ENCODE data around the gene VEPH1.

DNA sequence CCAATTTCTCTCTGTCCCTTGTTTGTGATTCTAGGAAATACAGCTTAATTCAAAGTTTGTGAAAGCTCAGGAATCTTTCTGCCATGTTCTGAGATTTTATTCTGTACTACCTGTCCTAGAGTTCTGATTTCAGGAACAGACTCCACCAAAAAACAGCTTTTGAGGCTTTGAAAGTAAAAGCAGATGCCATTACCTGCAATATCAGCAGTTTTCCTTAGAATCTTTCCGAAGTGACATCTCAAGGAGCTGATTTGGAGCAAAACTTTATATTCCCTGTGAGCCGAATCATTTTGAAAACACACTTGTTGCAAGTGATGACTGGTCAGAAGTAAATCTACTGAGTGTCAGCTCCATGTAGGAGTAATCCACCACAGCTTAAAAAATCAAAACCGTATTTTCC is 284.0 kb downstream of the VEPH1 start:
- TF ChIP-seq, protein P1, sequence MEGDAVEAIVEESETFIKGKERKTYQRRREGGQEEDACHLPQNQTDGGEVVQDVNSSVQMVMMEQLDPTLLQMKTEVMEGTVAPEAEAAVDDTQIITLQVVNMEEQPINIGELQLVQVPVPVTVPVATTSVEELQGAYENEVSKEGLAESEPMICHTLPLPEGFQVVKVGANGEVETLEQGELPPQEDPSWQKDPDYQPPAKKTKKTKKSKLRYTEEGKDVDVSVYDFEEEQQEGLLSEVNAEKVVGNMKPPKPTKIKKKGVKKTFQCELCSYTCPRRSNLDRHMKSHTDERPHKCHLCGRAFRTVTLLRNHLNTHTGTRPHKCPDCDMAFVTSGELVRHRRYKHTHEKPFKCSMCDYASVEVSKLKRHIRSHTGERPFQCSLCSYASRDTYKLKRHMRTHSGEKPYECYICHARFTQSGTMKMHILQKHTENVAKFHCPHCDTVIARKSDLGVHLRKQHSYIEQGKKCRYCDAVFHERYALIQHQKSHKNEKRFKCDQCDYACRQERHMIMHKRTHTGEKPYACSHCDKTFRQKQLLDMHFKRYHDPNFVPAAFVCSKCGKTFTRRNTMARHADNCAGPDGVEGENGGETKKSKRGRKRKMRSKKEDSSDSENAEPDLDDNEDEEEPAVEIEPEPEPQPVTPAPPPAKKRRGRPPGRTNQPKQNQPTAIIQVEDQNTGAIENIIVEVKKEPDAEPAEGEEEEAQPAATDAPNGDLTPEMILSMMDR (IDR thresholded peaks at IDR 0.05): no peak
- TF ChIP-seq POLR2A (IDR thresholded peaks at IDR 0.05): no peak
